Measurements from ENCODE around the gene ELAVL3.
"Not testable (repeated sequence)": the region's sequence is repeated elsewhere in the genome, so short reads cannot be mapped to it uniquely, and the experiment has no call there.

The ELAVL3 gene

GRCh38 chr19:11486661-11487503 lies 6.0 kb upstream of the ELAVL3 start:
- DNase-seq (ENCODE audit: low read depth) = no peak

GRCh38 chr19:11485245-11485837 lies 4.5 kb upstream of the ELAVL3 start:
- DNase-seq (ENCODE audit: low read depth) = no peak

GRCh38 chr19:11483366-11484111 lies 2.7 kb upstream of the ELAVL3 start:
- no peak for DNase-seq (ENCODE audit: low read depth)

- DNase-seq (ENCODE audit: low read depth) = peak; percentile 76
Measured at GRCh38 chr19:11482384-11483050, 1.7 kb upstream of the ELAVL3 start.

GRCh38 chr19:11481534-11482383 lies 913 bp upstream of the ELAVL3 start:
- peak; percentile 70 for DNase-seq (ENCODE audit: low read depth)

- no peak for DNase-seq (ENCODE audit: low read depth)
Measured at GRCh38 chr19:11479898-11480714, 740 bp downstream of the ELAVL3 start.

- DNase-seq (ENCODE audit: low read depth) = peak; percentile 19
Measured at GRCh38 chr19:11479090-11479897, 1.6 kb downstream of the ELAVL3 start.

GRCh38 chr19:11478167-11479089 lies 2.4 kb downstream of the ELAVL3 start:
- DNase-seq (ENCODE audit: low read depth) = no peak

- DNase-seq (ENCODE audit: low read depth) = no peak
Measured at GRCh38 chr19:11475861-11476260, 5.0 kb downstream of the ELAVL3 start.

GRCh38 chr19:11475343-11475742 lies 5.5 kb downstream of the ELAVL3 start:
- not testable (repeated sequence) for DNase-seq (ENCODE audit: low read depth)

GRCh38 chr19:11473725-11474124 lies 7.1 kb downstream of the ELAVL3 start:
- no peak for DNase-seq (ENCODE audit: low read depth)

- DNase-seq (ENCODE audit: low read depth) = not testable (repeated sequence)
Measured at GRCh38 chr19:11468266-11468845, 12.5 kb downstream of the ELAVL3 start.

- DNase-seq (ENCODE audit: low read depth) = no peak
Measured at GRCh38 chr19:11465600-11465999, 15.2 kb downstream of the ELAVL3 start.

GRCh38 chr19:11464333-11465265 lies 16.2 kb downstream of the ELAVL3 start:
- no peak for DNase-seq (ENCODE audit: low read depth)

- no peak for DNase-seq (ENCODE audit: low read depth)
Measured at GRCh38 chr19:11463391-11463790, 17.5 kb downstream of the ELAVL3 start.

GRCh38 chr19:11461453-11461852 lies 19.4 kb downstream of the ELAVL3 start:
- DNase-seq (ENCODE audit: low read depth) = no peak

- DNase-seq (ENCODE audit: low read depth) = no peak
Measured at GRCh38 chr19:11460207-11460606, 20.6 kb downstream of the ELAVL3 start.
